Keratinocyte (primary cell): ENCODE measurements around the gene NEK2. TPM values are rescaled to one million over a fixed set of nuclear protein-coding genes. Genes with fewer than 3 reads are reported as not detected.

ENCODE experiments used
- DNase-seq: peaks from one replicate; pipeline ENCODE4 v3.0.0-alpha.2; 2011; ENCODE audit warnings: low read depth, missing footprints, low spot score
- FAIRE-seq: peaks from 2 replicates; lab custom pipeline; 2011; peaks lifted over from hg19 to GRCh38; lab: Jason Lieb, UNC
- H2AFZ ChIP-seq: 2 replicates; pipeline ENCODE4 v1.6.0; 2012; ENCODE audit warnings: low read length, control low read depth, inconsistent platforms; ENCODE audit not compliant: control insufficient read depth
- H3K27ac ChIP-seq: 2 replicates; pipeline ENCODE4 v1.5.1; 2011; ENCODE audit warnings: low read length; ENCODE audit not compliant: control insufficient read depth, insufficient read depth
- H3K27me3 ChIP-seq: 3 replicates; pipeline ENCODE4 v1.6.0; 2011; ENCODE audit warnings: low read length; ENCODE audit not compliant: control insufficient read depth, insufficient read depth; ENCODE audit errors: extremely low read depth
- H3K36me3 ChIP-seq, 2 experiments: 2 replicates in 1 of 2; 3 replicates in 1 of 2; pipeline ENCODE4 v1.5.1; 2011; ENCODE audit warnings: low read length in 2 of 2, mild to moderate bottlenecking in 1 of 2; ENCODE audit not compliant: control insufficient read depth in 2 of 2, insufficient read depth in 2 of 2; ENCODE audit errors: extremely low read depth in 1 of 2
- H3K4me1 ChIP-seq: 3 replicates; pipeline ENCODE4 v1.5.1; 2011; ENCODE audit warnings: low read length; ENCODE audit not compliant: control insufficient read depth, insufficient read depth; ENCODE audit errors: extremely low read depth
- H3K4me2 ChIP-seq: 3 replicates; pipeline ENCODE4 v1.6.0; 2011; ENCODE audit warnings: low read depth, low read length; ENCODE audit not compliant: control insufficient read depth, insufficient read depth; ENCODE audit errors: extremely low read depth
- H3K4me3 ChIP-seq, 3 experiments: fragments of 200-600 bp in 1 of 3; sonication (generic) in 1 of 3; 2 replicates in 2 of 3; 3 replicates in 1 of 3; pipeline ENCODE4 v1.5.1; 2011 to 2016; ENCODE audit warnings: low read length in 3 of 3, mild to moderate bottlenecking in 3 of 3, control low read depth in 2 of 3, inconsistent platforms in 1 of 3, low read depth in 1 of 3, mixed read lengths in 1 of 3, mixed run types in 1 of 3, moderate library complexity in 1 of 3; ENCODE audit not compliant: control insufficient read depth in 2 of 3, insufficient read depth in 2 of 3; ENCODE audit errors: extremely low read depth in 1 of 3
- H3K79me2 ChIP-seq: 2 replicates; pipeline ENCODE4 v1.6.0; 2012; ENCODE audit warnings: low read length; ENCODE audit not compliant: control insufficient read depth, insufficient read depth
- H3K9ac ChIP-seq: 3 replicates; pipeline ENCODE4 v1.6.0; 2011; ENCODE audit warnings: low read length; ENCODE audit not compliant: control insufficient read depth, insufficient read depth; ENCODE audit errors: extremely low read depth
- H3K9me1 ChIP-seq: 3 replicates; pipeline ENCODE4 v1.6.0; 2011; ENCODE audit warnings: low read length; ENCODE audit not compliant: control insufficient read depth, insufficient read depth; ENCODE audit errors: extremely low read depth
- H3K9me3 ChIP-seq: 2 replicates; pipeline ENCODE4 v1.5.1; 2012; ENCODE audit warnings: low read depth, low read length; ENCODE audit not compliant: control insufficient read depth
- H4K20me1 ChIP-seq: 3 replicates; pipeline ENCODE4 v1.6.0; 2011; ENCODE audit warnings: low read length; ENCODE audit not compliant: control insufficient read depth, insufficient read depth; ENCODE audit errors: extremely low read depth
- CTCF ChIP-seq, 3 experiments: IDR thresholded peaks in 1 of 3; conservative IDR thresholded peaks in 1 of 3; optimal IDR thresholded peaks in 1 of 3; 2 replicates in 2 of 3; 3 replicates in 1 of 3; pipeline versions ENCODE3 to v1.5.1; 2011; ENCODE audit warnings: low read length in 3 of 3, mild to moderate bottlenecking in 3 of 3, moderate library complexity in 2 of 3, control low read depth in 1 of 3, inconsistent platforms in 1 of 3; ENCODE audit not compliant: insufficient read depth in 2 of 3; ENCODE audit errors: extremely low read depth in 1 of 3
- EZH2 ChIP-seq: IDR thresholded peaks from one replicate; pipeline ENCODE4 v1.6.1; 2012; ENCODE audit warnings: inconsistent platforms, mild to moderate bottlenecking, low read length, moderate library complexity
- dilution Hi-C: fragments of 300-500 bp; cut with MboI; formaldehyde crosslinking; loops from one replicate; pipeline ENCODE4 v1.7.0; 2020; ENCODE audit warnings: low sequenced_read_pairs; ENCODE audit not compliant: extremely low pct_ligation_motif_present
- polyA plus RNA-seq, 5 experiments: library from polyadenylated mRNA; depleted of rRNA in 3 of 5; stranded (reverse) in 3 of 5; stranded (forward) in 1 of 5; unstranded in 1 of 5; fragments of >200 nt; gene quantifications; 1 replicate in 1 of 5; 2 replicates in 3 of 5; 3 replicates in 1 of 5; pipeline versions ENCODE4 v1.2.1 to v1.2.3, GENCODE V29; 2011 to 2012; ENCODE audit warnings: missing spikeins in 2 of 5, low read depth in 1 of 5, low replicate concordance in 1 of 5

The NEK2 gene
- polyA plus RNA-seq, 1 donor (not counting 4 experiments of a cell fraction or from before 2014, with no cell fraction given), result 10.8 TPM

GRCh38 chr1:211701733-211702132 lies 26.3 kb upstream of the NEK2 start:
- dilution Hi-C loops, result no loop called here
- Histone ChIP-seq H3K4me2 (peak overlapping the region; percentile 17), H3K27ac (no peak overlapping the region), H2AFZ (peak overlapping the region; percentile 0), H3K27me3 (no peaks in the 10 kb centered on the region), H3K79me2 (no peaks in the 10 kb centered on the region), H3K9ac (no peak overlapping the region), H3K4me3 (no peak overlapping the region), H3K4me1 (peaks cover 42% of the 10 kb centered on the region), H3K36me3 (no peaks in the 10 kb centered on the region), H4K20me1 (no peaks in the 10 kb centered on the region), H3K9me1 (no peaks in the 10 kb centered on the region), H3K9me3 (no peaks in the 10 kb centered on the region)
- no peak for TF ChIP-seq CTCF (optimal IDR thresholded peaks at IDR 0.05 in 1 of 3, IDR thresholded peaks at IDR 0.05 in 1 of 3, conservative IDR thresholded peaks at IDR 0.05 in 1 of 3; ENCODE audit: extremely low read depth in 1 of 3, insufficient read depth in 2 of 3, low read length in 3 of 3)
- TF ChIP-seq EZH2, result no peak
- FAIRE-seq, result peak; percentile 88
- peak; percentile 50 for DNase-seq

DNA sequence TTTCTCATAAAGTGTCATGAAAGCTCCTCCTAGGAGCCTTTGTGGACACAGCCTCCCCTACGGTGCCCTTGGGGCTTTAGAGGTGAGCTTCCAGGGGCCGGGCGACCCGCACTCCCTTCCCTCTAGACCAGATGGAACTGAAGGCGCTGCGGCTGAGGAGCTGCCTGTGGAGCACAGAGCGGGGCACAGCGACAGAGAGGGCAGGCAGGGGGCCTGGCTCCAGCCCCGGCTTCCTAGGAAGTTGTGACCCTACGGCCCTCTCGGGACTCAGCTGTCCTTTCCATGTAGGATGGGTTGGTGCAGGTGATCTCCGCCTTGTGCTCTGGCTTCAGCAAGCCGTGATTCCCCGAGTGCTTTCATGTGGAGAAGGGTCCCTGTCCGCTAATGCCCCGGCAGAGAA lies 23.6 kb upstream of the NEK2 start:
- no peak for DNase-seq
- H3K9me1 ChIP-seq, result no peaks in the 10 kb centered on the region
- no peaks in the 10 kb centered on the region for H3K36me3 ChIP-seq
- dilution Hi-C loops, result no loop called here
- no peak overlapping the region for H3K9ac ChIP-seq
- no peaks in the 10 kb centered on the region for H3K9me3 ChIP-seq
- no peak for FAIRE-seq
- H3K4me3 ChIP-seq, result no peak overlapping the region
- no peaks in the 10 kb centered on the region for H4K20me1 ChIP-seq
- TF ChIP-seq CTCF (optimal IDR thresholded peaks at IDR 0.05 in 1 of 3, IDR thresholded peaks at IDR 0.05 in 1 of 3, conservative IDR thresholded peaks at IDR 0.05 in 1 of 3; ENCODE audit: extremely low read depth in 1 of 3, insufficient read depth in 2 of 3, low read length in 3 of 3) (no peak), EZH2 (no peak)
- peaks cover 22% of the 10 kb centered on the region for H3K4me1 ChIP-seq
- H2AFZ ChIP-seq, result no peak overlapping the region
- no peak overlapping the region for H3K27ac ChIP-seq
- no peak overlapping the region for H3K4me2 ChIP-seq
- H3K27me3 ChIP-seq, result no peaks in the 10 kb centered on the region
- no peaks in the 10 kb centered on the region for H3K79me2 ChIP-seq
